ENCODE data around the gene EHD4.

EHD4 gene

DNA sequence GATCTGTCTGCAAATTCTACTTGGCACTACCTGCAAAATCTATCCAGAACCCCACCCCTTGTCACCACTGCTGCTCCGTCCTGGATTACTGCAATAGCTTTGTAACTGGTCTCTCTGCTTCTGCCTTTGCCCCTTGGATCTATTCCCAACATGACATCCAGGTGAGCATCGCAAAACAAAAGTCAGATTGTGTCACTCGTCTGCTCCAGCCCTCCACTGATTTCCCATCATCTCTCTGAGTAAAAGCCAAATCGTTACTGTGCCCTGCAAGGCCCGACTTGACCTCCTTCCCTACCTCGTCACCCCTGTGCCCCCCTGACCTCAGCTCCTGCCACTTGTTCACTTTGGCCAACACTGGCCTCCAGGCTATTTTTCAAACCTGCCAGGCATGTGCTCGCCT, 87.9 kb downstream of the EHD4 start:
- no peak overlapping the region for H2AFZ ChIP-seq (ENCODE audit: low read depth)
- no peak overlapping the region for H3K4me3 ChIP-seq (IDR thresholded peaks at IDR 0.05; ENCODE audit: insufficient read depth, low read depth, low read length)
- H4K20me1 ChIP-seq (ENCODE audit: insufficient read depth) = no peaks in the 10 kb centered on the region
- no peak for TF ChIP-seq CTCF (conservative IDR thresholded peaks at IDR 0.05; ENCODE audit: low read depth, low read length)
- H3K9ac ChIP-seq = no peak overlapping the region
- H3K36me3 ChIP-seq (ENCODE audit: insufficient read depth) = no peaks in the 10 kb centered on the region
- no peaks in the 10 kb centered on the region for H3K27me3 ChIP-seq (ENCODE audit: insufficient read depth, low read depth)
- no peak overlapping the region for H3K4me2 ChIP-seq
- peaks cover 3% of the 10 kb centered on the region for H3K4me1 ChIP-seq (ENCODE audit: low read depth, poor library complexity, severe bottlenecking)
- H3K27ac ChIP-seq = no peak overlapping the region
- no peaks in the 10 kb centered on the region for H3K79me2 ChIP-seq (ENCODE audit: insufficient read depth, low read depth)

DNA sequence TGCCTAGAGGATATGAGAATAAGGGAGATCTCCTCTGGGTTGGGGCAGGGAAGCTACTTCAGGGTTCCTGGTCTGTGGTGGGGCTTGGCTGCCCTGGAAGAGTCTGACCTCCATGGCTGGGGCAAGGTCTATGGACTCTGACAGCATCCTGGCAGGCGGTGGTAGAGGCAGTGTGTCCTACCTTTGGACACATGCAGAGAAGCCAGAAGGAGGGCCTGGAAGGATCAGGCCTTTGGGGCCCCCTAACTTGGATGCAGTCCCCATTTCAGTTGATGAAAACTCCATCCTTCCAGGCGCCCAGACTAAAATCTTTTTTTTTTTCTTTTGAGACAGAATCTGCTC, 88.9 kb downstream of the EHD4 start:
- no peak overlapping the region for H2AFZ ChIP-seq (ENCODE audit: low read depth)
- H3K27ac ChIP-seq = no peak overlapping the region
- H4K20me1 ChIP-seq (ENCODE audit: insufficient read depth) = no peaks in the 10 kb centered on the region
- H3K9ac ChIP-seq = no peak overlapping the region
- no peaks in the 10 kb centered on the region for H3K79me2 ChIP-seq (ENCODE audit: insufficient read depth, low read depth)
- no peaks in the 10 kb centered on the region for H3K36me3 ChIP-seq (ENCODE audit: insufficient read depth)
- H3K4me2 ChIP-seq = no peak overlapping the region
- peaks cover under 1% of the 10 kb centered on the region for H3K4me1 ChIP-seq (ENCODE audit: low read depth, poor library complexity, severe bottlenecking)
- H3K4me3 ChIP-seq (IDR thresholded peaks at IDR 0.05; ENCODE audit: insufficient read depth, low read depth, low read length) = no peak overlapping the region
- TF ChIP-seq CTCF (conservative IDR thresholded peaks at IDR 0.05; ENCODE audit: low read depth, low read length) = no peak
- H3K27me3 ChIP-seq (ENCODE audit: insufficient read depth, low read depth) = no peaks in the 10 kb centered on the region

DNA sequence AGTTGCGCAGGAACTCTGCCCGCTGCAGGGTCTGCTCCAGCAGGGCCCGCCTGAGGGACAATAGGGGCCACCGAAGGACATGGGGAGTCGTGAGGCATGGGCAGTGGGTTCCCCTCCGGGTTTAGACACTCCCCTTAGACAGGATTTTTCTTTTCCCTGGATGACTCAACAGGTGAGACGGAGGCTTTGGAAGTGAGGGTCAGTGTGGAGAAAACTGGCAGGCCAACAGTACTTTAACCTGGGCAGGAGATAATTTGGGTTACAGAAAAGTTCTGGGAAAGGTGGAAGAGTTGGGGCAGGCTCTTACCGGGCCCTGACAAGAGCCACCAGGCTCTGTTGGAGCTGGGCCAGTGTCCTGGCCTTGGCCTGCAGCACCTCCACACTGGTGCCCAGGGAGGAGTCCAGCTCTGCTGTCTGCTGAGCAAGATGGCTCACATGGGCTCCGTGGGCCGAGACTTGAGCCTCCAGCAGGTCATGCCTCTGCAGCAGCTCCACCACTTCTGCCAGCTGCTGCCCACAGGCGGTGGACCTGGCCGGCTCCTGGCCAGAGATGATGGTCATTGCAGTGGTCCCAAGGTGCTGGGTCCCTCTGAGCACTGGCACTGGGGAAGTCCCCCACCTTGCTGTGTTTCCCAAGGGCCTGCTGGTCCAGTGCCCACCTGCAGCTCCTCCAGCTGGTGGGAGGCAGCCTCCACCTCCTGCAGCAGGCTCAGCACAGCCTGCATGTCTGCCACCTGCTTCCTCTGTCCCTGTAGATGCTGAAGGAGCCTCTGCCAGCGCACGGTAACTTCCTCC, 89.5 kb downstream of the EHD4 start:
- Histone ChIP-seq H3K4me3 (IDR thresholded peaks at IDR 0.05; ENCODE audit: insufficient read depth, low read depth, low read length) (no peak overlapping the region), H3K9ac (no peak overlapping the region), H3K27me3 (ENCODE audit: insufficient read depth, low read depth) (no peaks in the 10 kb centered on the region), H3K27ac (no peak overlapping the region), H2AFZ (ENCODE audit: low read depth) (no peak overlapping the region), H3K4me1 (ENCODE audit: low read depth, poor library complexity, severe bottlenecking) (no peaks in the 10 kb centered on the region), H4K20me1 (ENCODE audit: insufficient read depth) (no peaks in the 10 kb centered on the region), H3K36me3 (ENCODE audit: insufficient read depth) (no peaks in the 10 kb centered on the region), H3K79me2 (ENCODE audit: insufficient read depth, low read depth) (no peaks in the 10 kb centered on the region), H3K4me2 (no peak overlapping the region)
- TF ChIP-seq CTCF (conservative IDR thresholded peaks at IDR 0.05; ENCODE audit: low read depth, low read length) = no peak

DNA sequence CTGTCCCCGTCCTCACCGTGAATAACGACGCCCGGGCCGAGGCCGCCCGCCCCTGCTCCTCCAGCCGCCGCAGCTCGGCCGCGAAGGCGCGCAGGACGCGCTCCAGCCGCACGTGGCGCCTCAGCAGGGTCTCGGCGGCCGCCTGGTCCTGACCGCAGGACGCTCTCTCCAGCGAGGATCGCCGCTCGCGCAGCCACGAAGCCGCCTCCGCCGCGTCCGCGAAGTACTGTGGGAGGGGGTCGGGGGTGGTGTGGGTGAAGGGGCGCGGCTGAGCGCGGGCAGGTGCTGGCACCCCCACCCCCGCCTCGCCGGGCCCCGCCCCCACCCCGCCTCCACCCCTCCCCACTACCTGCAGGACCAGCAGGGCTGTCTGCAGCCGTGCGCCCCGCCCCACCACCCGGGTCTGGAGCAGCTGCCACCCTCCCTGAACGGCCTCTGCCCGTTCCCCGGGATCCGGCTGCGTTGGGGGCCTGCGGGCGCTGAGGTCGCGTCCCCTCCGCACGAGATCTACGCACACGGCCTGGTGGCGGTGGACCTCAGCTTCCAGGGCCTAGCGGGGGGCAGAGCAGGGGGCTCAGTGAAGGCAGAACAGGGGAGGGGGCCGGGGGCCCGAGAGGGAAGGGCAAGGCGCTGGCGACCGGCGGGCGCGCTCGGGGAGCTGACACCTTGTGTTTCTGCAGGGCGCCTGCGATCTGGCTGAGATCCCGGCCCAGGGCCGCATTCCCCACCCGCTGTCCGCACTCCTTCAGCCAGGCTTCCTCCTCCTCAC, 90.3 kb downstream of the EHD4 start:
- H3K4me3 ChIP-seq (IDR thresholded peaks at IDR 0.05; ENCODE audit: insufficient read depth, low read depth, low read length) = no peak overlapping the region

More for the DNA sequence above, 90.3 kb downstream of the EHD4 start:
- no peak overlapping the region for H3K4me2 ChIP-seq
- no peak for TF ChIP-seq CTCF (conservative IDR thresholded peaks at IDR 0.05; ENCODE audit: low read depth, low read length)
- H3K36me3 ChIP-seq (ENCODE audit: insufficient read depth) = no peaks in the 10 kb centered on the region
- H2AFZ ChIP-seq (ENCODE audit: low read depth) = no peak overlapping the region
- H3K79me2 ChIP-seq (ENCODE audit: insufficient read depth, low read depth) = no peaks in the 10 kb centered on the region
- no peaks in the 10 kb centered on the region for H4K20me1 ChIP-seq (ENCODE audit: insufficient read depth)
- no peak overlapping the region for H3K27ac ChIP-seq
- no peak overlapping the region for H3K9ac ChIP-seq
- H3K4me1 ChIP-seq (ENCODE audit: low read depth, poor library complexity, severe bottlenecking) = no peaks in the 10 kb centered on the region
- no peaks in the 10 kb centered on the region for H3K27me3 ChIP-seq (ENCODE audit: insufficient read depth, low read depth)

All from KMS-11 (cell line).